Mucosa of rectum (tissue), 2 donors: ENCODE results near the gene PANK1.
A peak's percentile ranks its signal among the peaks of the same experiment; 100 is the strongest.

Source experiments
- H3K27ac ChIP-seq, 2 donors: one replicate each; pipeline ENCODE4 v1.7.0; 2013; ENCODE audit warnings: inconsistent platforms in 2 of 2, low read depth in 2 of 2, low read length in 2 of 2
- H3K27me3 ChIP-seq, 2 donors: one replicate each; pipeline ENCODE4 v1.7.0; 2013; ENCODE audit warnings: low read length in 2 of 2; ENCODE audit not compliant: control insufficient read depth in 2 of 2, insufficient read depth in 2 of 2
- H3K36me3 ChIP-seq, 2 donors: one replicate each; pipeline ENCODE4 v1.7.0; 2013; ENCODE audit warnings: low read length in 2 of 2; ENCODE audit not compliant: control insufficient read depth in 2 of 2, insufficient read depth in 2 of 2
- H3K4me1 ChIP-seq, 2 donors: one replicate each; pipeline ENCODE4 v1.7.0; 2013; ENCODE audit warnings: low read length in 2 of 2, mild to moderate bottlenecking in 1 of 2; ENCODE audit not compliant: control insufficient read depth in 2 of 2, insufficient read depth in 2 of 2
- H3K4me3 ChIP-seq, 2 donors: one replicate each; pipeline ENCODE4 v1.7.0; 2013; ENCODE audit warnings: low read length in 2 of 2
- H3K9ac ChIP-seq, 2 donors: one replicate each; pipeline ENCODE4 v1.7.0; 2013; ENCODE audit warnings: low read length in 2 of 2, low read depth in 1 of 2, mild to moderate bottlenecking in 1 of 2
- H3K9me3 ChIP-seq, 2 donors: one replicate each; pipeline ENCODE4 v1.7.0; 2013; ENCODE audit warnings: low read length in 2 of 2; ENCODE audit not compliant: control insufficient read depth in 2 of 2
- donor health status: healthy.
- donor health status: Normal muscosa, but diverticular disease.

PANK1 gene

GRCh38 chr10:89644967-89645741 lies at the start of gene PANK1:
Gene PANK1 (minus strand): TSS chr10:89645242. CDS start chr10:89644891, 351 bp downstream.
- Histone ChIP-seq H3K27ac (peak within 1 kb of the TSS; percentile 86 to 89), H3K36me3 (no peaks in the 10 kb centered on the region), H3K27me3 (no peaks in the 10 kb centered on the region), H3K9me3 (no peaks in the 10 kb centered on the region), H3K4me3 (peak within 1 kb of the TSS; percentile 90 to 92), H3K9ac (peak within 1 kb of the TSS; percentile 76 to 83), H3K4me1 (peaks cover 15 to 30% of the 10 kb centered on the region in 2 donors)

DNA sequence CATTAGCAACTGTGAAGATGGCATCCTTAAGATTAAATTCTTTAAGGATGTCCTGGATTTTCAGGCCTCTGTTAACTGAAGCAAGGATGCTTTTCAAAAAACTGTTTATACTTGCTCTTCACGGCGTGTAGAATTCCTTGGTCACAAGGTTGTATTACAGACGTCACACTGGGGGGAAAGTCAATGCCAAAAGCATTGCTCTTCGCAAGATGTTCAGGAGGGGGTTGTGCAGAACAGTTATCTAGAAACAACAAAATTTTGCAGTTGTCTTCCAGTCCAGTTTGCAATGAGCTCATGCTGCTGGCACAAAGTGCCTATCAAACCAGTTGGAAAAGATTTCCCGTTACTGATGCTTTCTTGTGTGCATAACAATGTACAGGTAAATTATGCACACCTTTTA lies 48.1 kb upstream of the PANK1 start:
- no peaks in the 10 kb centered on the region for H3K27me3 ChIP-seq
- H3K9ac ChIP-seq = no peak overlapping the region
- no peak overlapping the region for H3K4me3 ChIP-seq
- H3K27ac ChIP-seq = no peak overlapping the region
- H3K4me1 ChIP-seq = no peaks in the 10 kb centered on the region
- no peaks in the 10 kb centered on the region for H3K9me3 ChIP-seq
- H3K36me3 ChIP-seq = no peaks in the 10 kb centered on the region

GRCh38 chr10:89692416-89692815 lies 47.4 kb upstream of the PANK1 start:
- no peaks in the 10 kb centered on the region for H3K4me1 ChIP-seq
- no peak overlapping the region for H3K4me3 ChIP-seq
- H3K9me3 ChIP-seq = no peaks in the 10 kb centered on the region
- H3K27ac ChIP-seq = no peak overlapping the region
- H3K9ac ChIP-seq = no peak overlapping the region
- no peaks in the 10 kb centered on the region for H3K36me3 ChIP-seq
- no peaks in the 10 kb centered on the region for H3K27me3 ChIP-seq

DNA sequence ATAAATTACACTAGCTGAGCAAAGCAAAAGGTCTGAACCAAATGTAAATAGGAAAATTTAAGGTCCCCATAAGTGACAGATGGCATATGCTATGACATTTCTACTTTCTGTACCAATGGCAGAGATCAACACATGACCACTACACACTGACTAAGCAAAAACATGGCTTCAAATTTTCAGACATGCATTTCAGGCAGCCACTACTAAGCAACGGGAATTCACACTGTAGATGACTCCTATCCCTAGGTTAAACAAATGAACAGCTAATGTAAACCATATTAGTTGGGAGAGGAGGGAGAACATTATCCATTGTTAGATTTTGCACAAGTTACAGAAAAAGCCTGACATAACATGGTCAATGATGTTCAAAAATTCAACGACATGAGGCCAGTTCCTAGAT lies 45.0 kb upstream of the PANK1 start:
- no peak overlapping the region for H3K9ac ChIP-seq
- H3K4me1 ChIP-seq = no peaks in the 10 kb centered on the region
- H3K27me3 ChIP-seq = no peaks in the 10 kb centered on the region
- no peaks in the 10 kb centered on the region for H3K9me3 ChIP-seq
- no peaks in the 10 kb centered on the region for H3K36me3 ChIP-seq
- H3K27ac ChIP-seq = no peak overlapping the region
- no peak overlapping the region for H3K4me3 ChIP-seq

DNA sequence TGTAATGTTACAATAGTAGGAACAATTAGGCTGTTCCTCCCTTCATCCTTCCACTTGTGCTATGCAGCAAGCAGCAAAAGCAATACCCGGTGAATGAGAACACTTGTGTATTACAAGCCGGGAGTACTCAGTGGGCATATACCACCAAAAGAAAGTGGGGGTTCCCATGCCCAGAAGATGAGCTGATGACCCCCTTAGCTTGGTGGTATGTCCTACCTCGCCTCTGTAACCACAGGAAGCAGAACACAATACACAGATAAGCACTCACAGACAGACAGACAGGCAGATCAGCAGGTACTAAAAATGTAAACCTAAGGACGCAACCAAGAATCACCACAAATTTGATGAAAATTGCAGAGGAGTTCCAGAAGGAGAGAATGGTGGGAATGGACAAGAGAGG lies 40.9 kb upstream of the PANK1 start:
- Histone ChIP-seq H3K27me3 (no peaks in the 10 kb centered on the region), H3K9me3 (no peaks in the 10 kb centered on the region), H3K9ac (no peak overlapping the region), H3K27ac (no peak overlapping the region), H3K36me3 (no peaks in the 10 kb centered on the region), H3K4me1 (no peaks in the 10 kb centered on the region), H3K4me3 (no peak overlapping the region)

- Histone ChIP-seq H3K4me3 (no peak overlapping the region), H3K36me3 (no peaks in the 10 kb centered on the region), H3K4me1 (no peaks in the 10 kb centered on the region), H3K27ac (no peak overlapping the region), H3K9ac (no peak overlapping the region), H3K9me3 (no peaks in the 10 kb centered on the region), H3K27me3 (no peaks in the 10 kb centered on the region)
Measured at GRCh38 chr10:89684604-89685003, 39.6 kb upstream of the PANK1 start.

DNA sequence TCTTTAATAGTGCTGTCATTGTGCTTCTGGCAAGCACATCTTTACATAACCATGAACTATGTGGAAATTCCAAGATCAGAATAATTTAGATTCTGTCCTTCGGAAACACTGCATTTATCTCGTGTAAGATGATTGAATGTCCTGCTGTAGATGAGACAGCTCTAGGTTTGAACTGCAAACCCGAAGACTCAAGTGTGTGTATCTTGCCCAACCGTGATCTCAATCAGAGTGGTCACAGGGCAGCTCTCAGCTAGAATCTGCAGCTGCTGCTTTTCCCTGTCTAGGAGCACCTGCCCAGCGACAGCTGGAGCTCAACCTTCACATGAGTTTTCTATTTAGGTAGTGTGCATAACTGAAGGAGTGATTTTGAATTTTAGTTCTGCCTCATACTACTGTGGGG lies 38.8 kb upstream of the PANK1 start:
- Histone ChIP-seq H3K4me1 (no peaks in the 10 kb centered on the region), H3K36me3 (no peaks in the 10 kb centered on the region), H3K27me3 (no peaks in the 10 kb centered on the region), H3K9ac (no peak overlapping the region), H3K9me3 (no peaks in the 10 kb centered on the region), H3K27ac (no peak overlapping the region), H3K4me3 (no peak overlapping the region)

- no peak overlapping the region for H3K27ac ChIP-seq
- H3K9ac ChIP-seq = no peak overlapping the region
- H3K9me3 ChIP-seq = no peaks in the 10 kb centered on the region
Measured at GRCh38 chr10:89679986-89680385, 34.9 kb upstream of the PANK1 start.

DNA sequence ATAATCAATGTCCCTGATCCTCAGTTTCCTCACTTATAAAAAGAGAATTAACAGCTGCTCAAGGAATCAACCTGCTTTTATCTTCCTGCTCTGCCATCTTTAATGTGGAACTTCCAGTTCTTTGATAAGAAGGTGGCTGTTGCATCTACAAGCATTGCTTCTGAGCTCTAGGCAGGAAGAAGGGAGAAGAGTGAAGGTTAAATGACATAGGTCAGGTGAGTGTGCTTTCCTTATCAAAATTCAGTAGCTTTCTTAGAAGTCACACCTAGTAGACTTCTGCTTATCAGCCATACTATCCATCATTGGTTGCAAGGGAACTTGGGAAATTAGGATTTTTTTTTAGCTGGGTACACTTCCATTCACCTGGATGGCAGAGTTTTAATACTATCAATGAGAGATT lies 32.3 kb upstream of the PANK1 start:
- H3K4me3 ChIP-seq = no peak overlapping the region
- no peaks in the 10 kb centered on the region for H3K4me1 ChIP-seq
- H3K36me3 ChIP-seq = no peaks in the 10 kb centered on the region
- no peaks in the 10 kb centered on the region for H3K27me3 ChIP-seq
- H3K9me3 ChIP-seq = no peaks in the 10 kb centered on the region
- H3K27ac ChIP-seq = no peak overlapping the region
- no peak overlapping the region for H3K9ac ChIP-seq

More at GRCh38 chr10:89679986-89680385, 34.9 kb upstream of the PANK1 start:
- Histone ChIP-seq H3K4me3 (no peak overlapping the region), H3K4me1 (no peaks in the 10 kb centered on the region), H3K27me3 (no peaks in the 10 kb centered on the region), H3K36me3 (no peaks in the 10 kb centered on the region)

DNA sequence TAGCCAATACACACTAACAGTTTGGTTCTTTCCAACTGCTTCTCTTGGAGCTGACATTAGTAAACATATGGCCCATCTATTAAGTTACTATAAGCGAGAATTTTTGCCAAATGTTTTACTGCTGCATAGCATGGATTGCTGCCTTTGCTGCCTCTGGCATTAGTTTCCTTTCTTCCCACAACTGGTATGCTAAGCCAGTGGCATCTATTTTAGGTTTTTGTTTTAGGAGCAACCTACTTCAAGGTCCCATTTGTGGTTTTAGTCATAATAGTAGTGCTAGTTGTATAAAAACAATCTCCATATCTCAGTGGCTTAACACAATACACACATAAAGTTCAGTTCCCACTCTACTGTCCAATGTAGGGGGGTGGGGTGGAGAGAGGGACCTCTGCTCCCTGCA lies 25.9 kb upstream of the PANK1 start:
- Histone ChIP-seq H3K9me3 (no peaks in the 10 kb centered on the region), H3K27ac (no peak overlapping the region), H3K4me1 (peaks cover 5 to 8% of the 10 kb centered on the region in 2 donors), H3K36me3 (no peaks in the 10 kb centered on the region), H3K4me3 (no peak overlapping the region), H3K9ac (no peak overlapping the region), H3K27me3 (peaks cover 0 to 2% of the 10 kb centered on the region in 2 donors)
